CD1c-positive myeloid dendritic cell (primary cell): ENCODE data around the gene DLGAP3.

Source experiments
- DNase-seq: peaks from one replicate; pipeline ENCODE4 v3.0.0-alpha.2; 2016; ENCODE audit errors: extremely low spot score

DLGAP3 gene

DNA sequence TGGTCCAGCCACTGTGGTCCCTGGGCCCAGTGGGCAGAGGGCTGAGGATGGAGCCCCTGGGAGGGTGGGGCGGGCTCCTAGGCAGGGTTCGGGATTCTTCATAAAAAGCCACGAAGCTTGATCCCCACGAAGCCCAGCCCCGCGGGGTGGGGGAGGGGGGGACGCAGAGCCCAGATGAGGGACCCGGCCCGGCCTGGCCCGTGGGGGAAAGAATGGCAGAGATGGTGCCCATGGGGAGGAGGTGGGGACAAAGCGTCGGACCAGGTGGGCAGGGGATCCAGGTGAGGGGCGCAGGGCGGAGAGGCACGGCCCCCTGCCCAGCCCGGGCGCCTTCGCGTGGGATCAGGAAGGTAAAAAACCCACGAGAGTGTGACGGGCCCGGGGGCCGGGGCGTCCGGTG lies 63.9 kb downstream of the DLGAP3 start:
- DNase-seq = no peak

DNA sequence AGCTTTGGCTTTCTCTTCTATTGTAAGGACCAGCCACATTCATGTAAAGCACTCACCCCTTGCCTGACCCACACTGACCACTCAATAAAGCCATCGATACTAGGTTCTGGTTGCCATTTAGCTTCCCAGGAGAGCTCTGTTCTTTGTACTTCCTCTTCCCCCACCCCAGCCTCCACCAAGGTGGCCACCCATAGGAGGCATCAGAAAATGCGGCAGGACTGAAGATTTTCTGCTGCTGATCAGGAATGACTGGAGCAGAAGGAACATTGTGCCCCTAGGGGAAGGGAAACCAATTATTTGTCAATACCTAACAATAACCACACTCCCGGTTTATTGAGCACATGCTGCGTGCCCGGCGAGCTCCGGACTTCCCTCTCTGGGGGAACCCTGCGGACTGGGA lies 64.7 kb downstream of the DLGAP3 start:
- no peak for DNase-seq

DNA sequence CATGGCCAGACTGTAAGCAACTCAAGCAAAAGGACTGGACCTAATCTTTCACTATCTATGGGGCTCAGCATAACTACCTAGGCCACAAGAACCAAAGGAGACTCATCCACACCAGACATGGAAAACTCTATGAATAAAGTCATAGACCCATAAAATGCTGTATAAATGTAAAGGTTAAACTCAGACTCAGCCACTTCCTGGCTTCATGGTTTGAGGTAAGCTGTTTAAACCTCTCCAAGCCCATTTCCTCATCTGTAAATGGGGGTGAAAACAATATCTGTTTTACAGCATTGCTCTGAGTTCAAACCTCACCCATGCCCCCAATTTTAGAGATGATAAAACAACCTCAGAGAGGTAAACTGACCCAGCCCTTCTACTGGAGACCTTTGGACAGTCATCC lies 65.9 kb downstream of the DLGAP3 start:
- no peak for DNase-seq

DNA sequence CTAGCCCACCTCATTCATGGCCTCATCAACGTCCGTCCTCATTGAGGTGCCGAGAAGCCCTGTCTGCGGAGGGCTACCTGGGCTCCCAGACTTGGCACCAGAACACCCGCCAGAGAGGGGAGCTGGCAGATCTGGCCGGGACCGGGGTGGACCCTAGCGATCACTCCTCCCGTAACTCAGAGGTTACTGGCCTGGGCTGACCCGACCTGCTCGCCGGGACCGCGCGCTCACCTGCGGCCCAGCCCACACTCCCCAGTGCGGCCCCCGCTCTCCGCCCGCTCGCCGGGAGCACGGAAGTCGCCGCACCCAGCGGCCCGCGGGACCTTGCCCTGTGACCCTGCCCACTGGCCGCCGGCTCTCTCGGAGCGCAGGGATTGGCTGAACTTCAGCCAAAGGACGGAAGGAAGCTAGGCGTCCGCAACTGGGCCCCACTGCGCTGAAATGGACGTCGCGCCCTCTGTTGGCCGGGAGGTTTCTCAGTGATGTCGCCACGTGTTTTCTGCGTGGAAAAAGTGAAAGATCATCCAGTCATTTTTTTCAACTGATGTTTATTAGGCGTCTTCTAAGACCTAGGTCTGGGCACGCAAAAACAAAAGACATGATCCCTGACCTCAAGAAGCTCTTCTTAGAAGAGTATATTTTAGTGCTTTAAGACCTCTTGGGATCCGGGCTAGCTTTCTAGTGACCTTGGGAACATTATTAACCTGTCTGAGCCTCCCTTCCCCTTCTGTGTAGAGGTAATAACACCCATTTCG lies 69.8 kb downstream of the DLGAP3 start, which contains the start of gene SMIM12:
Gene SMIM12, minus strand, starts transcription at position 304 of the 755 bp plus-strand sequence. CDS start 3,772 bp downstream, outside the sequence.
- peak; percentile 96 for DNase-seq

DNA sequence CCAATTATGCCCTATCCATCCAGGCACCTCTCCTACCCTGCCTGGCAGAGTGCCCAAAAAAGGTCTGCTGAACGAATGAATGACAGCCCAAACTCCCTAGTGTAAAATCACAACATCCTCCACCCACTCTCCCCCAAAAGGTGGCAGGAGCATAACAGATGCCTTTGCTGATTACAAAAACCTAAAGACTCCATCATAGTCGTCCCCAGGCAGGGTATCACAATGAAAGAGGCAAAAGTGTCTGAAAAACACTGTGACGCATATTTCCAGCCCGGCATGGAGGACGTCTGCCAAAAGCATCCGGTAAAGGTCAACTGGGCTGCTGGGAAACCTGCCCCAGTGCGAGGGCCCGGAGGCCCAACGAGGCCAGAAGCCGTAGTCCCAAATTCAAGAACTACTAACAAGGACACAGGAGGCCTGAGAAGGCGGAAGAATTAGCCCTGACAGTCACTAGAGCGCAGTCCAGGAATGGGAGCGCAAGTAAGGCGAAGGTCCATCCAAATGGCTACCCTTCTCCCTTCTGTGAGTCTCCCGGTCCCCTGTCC lies 70.5 kb downstream of the DLGAP3 start:
- DNase-seq = peak; percentile 9

DNA sequence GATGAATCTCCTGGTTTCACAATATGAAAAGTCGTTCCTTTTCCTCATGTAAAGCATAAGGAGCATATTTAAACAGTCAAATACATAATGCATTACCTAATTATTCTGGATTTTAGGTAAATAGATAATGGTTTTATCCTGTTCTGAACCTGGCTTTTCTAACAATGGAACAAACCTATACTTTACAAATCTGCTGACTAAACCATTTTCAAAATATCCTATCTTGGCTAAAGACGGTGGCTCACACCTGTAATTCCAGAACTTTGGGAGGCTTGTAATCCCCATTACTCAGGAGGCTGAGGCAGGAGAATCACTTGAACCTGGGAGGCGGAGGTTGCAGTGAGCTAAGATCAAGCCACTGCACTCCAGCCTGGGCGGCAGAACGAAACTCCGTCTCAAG lies 72.8 kb downstream of the DLGAP3 start:
- no peak for DNase-seq

DNA sequence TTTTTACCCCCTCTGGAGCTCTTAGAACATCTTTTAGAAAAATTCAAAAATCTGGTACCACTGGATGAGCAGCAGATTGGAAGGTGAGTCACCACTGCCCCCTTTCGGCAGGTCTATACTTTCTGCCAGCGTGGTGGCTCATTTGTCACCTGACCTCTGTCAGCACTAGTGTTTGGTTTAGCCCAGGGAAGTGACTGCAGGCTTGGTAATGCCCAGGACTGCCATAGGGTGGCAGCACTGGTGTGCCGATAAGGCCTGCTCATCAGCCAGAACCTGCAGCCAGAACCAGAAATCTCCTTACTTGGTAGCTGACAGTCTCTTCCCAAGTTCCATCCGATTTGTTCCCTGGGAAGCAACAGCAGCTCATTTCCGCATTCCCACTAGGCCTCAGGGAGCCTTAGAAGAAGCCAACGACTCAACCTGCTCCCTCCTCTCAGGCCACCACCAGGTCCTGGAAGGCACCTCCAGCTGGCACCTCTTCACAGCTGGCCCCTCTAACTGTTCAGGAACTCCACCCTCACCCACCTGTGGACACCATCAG lies 76.7 kb downstream of the DLGAP3 start:
- peak; percentile 94 for DNase-seq

DNA sequence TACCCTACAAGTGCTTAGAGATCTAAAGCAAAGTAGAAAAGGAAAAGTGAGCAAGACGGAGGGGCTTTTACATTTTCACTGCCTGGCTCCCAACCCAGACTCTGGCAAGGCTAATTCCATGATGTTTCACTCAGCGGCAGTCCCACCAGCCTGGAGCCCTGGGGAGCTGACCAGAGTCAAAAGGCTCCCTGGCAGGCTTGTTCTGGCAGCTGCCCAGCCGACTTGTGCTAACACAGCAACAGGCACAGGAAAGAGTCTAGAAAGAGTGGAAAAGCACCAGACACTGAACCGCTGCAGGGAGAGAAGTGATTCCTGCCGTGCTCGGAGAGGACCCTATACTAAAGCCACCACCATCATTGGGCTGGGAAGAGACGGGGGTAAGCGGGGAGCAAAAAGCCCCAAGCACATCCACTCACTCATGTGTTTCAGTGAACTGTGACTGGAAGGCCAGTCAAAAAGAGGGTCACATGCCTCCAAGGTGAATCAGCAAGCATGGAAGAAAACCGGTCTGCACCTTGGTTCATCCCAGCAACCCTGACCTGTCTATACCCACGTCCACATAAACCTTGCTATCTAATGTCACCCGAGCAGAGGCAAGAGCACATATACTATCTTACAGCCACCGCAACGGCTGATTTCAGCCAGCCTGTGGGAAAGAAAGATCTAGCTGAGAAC lies 77.9 kb downstream of the DLGAP3 start:
- no peak for DNase-seq

DNA sequence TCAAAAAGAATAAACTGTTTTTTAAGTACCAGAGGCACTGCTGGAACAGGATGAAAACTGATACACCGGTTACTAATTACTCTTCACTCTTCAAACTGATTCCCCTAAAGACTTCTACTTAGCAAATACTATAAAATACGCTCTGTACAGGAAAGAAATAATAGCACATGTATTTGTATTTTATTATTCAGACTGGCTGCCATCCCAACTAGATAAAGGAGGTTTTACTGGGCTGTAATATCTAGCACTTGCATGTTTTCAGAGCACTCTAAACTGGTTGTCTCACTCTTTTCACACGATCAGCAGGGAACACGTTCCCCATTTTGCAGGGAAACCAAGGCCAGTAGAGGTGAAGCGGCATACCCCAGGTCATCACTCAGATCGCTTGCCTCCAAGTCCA lies 79.1 kb downstream of the DLGAP3 start:
- no peak for DNase-seq

DNA sequence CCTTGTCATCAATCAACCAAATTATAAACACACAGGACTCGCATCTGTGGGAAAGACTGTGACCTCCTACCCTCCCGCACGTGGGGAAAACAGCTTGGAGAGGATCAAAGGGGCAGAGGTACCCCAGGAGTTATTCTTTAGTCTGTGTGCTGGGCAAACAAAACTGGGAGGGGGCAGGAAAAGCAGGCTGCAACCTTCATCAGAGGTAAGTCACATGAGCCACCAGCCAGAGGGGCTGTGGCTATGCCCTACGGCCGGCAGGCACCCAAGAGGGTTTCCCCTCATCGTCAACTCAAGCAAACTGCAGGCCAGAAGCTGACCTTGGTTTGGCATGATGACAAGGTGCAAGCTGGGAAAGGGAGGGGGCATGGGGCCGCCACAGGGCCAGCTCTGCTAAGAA lies 82.4 kb downstream of the DLGAP3 start:
- DNase-seq = no peak

DNA sequence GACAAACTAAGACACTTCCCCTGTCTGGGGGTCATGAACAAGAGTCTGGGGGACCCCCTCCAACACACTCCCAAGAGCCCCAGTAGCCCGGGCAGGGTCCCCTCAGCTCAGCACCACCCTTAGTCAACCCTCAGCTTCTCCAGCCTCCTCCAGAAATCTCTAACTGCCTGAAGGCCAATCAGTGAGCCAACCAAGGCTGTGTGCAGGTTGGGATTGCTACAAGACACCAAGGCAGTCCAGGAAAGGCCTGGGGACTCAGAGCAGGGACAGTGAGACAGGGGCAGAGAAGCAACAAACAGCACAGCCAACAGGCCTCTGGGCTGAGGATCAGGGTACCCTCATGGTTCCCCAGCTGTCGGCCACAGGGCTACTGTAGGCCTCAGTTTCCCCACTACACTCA lies 83.2 kb downstream of the DLGAP3 start:
- no peak for DNase-seq

DNA sequence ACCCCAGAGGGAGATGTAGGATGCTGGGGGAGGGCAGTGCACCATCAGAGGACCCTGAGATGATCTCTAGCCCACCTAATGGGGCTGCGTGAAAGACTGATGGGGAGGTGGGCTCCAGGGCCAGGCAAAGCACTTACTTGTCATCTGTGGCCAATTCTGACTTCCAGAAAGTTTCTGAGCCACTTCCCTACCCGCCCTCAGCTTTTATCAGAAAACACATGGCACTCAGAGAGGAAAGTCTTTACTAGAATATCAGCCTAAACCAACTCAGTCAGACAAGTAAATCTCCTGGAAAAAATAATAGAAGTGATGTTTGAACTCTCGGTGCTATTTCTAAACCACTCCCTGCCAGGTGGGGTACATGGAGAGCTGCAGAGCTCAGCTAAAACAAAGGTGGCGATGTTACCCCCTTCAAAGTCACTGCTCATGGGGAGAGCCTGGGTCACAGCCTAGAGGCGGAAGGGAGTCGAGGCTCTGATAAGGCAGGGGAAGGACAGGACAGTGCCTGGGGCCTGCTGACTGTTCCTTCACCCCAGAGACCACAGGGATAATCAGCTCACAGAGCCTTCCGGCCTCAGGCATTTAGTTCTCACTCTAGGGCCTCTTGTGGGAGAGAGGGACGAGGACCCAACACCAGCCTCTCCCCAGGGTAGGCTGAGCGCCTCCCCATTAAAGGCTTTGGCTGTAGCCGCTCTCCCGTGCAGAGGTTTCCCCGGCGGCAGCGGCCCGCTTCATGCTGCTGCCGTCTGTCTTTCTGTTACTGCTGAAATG lies 84.1 kb downstream of the DLGAP3 start:
- DNase-seq = no peak

DNA sequence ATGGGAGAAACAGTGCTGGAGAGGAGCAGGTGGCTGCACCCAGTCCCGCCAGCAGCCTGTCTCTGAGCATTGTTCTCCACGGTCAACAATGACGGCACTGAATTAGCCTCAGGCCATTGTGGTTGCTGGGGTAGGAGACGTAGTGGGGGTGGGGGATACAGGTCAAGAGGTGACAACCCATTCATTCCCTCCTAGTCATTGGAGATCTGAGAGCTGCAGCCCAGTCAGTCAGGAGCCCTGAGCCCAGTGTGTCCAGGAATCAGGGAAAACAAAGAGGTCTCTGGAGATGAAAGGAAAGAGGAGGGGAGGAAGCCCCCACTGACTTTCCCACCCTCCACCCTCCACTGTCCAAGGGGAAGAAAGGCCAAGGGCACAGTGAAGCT lies 85.2 kb downstream of the DLGAP3 start:
- no peak for DNase-seq

DNA sequence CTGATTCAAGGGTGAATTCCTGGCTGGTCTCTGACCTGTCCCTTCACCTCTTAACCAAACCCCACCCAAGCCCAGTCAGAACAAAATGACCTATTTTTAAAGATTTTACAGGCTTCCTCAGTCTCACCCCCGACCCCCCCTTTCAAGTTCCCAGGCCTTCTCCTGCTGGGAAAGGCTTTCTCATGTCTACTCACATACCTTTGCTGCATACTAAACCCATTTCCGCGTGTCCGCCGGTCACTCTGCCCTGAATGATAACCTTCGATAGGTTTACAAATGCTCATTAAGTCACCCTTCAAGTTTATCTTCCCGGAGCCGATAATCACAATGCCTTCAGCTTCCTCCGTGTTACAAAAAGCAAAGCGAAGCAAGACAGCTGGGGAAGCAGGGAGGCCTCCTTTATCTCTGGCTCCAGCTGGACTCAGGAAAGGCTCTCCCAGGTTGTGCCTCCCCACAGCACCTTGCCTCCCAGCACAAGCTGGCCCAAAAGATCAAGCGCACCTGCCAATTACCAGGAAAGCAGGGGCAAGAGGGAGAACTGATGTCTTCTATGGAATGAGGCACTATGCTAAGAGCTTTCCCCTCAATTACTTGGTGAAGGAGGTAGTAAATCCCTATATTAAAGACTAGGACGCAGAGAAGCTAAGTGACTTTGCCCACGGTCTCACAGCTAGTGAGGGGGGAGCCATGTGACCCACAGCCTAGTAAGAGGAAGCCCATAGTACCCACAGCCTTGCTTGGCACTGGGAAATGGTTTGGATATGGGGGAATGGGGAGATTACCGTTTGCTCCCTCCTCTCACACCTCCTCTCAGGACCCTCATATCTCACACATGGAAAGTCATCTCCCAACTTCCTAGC lies 85.8 kb downstream of the DLGAP3 start:
- DNase-seq = no peak

DNA sequence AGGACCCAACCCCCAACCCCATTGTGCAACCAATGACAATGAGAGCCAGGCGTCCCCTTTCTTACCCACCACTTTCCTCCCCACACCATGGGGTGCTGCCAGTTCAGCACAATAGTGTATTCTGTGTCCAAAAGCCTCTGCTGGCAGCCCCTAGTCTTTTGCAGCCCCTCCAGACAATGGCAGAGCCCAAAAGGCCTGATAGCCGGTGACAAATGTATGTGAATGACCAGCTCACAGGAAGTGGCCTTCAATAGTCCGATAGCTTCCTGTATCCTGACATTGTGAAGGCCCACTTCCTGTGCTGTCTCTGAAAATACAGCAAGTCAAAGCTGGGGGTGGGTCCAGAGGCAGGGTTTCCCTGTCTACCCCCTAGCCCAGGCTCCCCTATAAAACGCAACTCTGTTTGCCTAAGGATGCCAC lies 86.5 kb downstream of the DLGAP3 start:
- DNase-seq = no peak

DNA sequence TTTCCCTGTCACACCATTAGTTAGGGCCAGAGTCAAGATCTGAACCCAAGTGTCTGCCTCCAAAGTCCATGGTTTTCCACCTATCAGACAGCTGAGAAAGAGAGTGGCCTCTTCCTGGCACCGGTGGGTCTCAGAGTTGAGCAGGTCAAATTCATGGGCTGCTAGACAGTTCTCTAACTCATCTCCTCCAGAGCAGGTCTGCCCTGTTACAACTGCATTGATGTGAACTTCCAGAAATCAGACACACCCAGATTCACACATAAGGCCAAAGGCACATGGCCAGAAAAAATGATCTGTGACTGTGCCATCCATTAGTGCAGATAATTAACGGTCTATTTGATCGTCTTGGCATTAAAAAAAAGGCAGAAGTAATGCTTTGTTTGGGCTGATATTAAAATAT lies 87.4 kb downstream of the DLGAP3 start:
- no peak for DNase-seq

DNA sequence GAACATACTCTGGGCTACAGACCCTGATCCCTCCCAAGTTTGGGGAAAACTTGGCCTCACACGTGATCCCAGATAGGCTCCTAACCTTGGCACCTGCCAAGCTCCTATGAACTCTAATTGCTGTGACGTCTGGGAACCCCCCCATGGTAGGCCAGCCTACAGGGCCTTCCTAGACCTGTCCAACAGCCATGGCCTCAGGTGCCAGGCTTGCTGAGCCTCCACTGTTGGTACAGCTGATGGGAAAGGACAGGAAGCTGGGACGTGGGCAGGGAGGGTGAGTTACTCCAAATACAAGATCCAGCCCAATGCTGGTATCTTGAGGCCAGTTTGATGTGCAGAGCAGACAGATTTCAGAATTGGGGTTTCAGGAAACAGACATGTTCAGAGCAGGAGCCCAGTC lies 89.0 kb downstream of the DLGAP3 start:
- DNase-seq = no peak

DNA sequence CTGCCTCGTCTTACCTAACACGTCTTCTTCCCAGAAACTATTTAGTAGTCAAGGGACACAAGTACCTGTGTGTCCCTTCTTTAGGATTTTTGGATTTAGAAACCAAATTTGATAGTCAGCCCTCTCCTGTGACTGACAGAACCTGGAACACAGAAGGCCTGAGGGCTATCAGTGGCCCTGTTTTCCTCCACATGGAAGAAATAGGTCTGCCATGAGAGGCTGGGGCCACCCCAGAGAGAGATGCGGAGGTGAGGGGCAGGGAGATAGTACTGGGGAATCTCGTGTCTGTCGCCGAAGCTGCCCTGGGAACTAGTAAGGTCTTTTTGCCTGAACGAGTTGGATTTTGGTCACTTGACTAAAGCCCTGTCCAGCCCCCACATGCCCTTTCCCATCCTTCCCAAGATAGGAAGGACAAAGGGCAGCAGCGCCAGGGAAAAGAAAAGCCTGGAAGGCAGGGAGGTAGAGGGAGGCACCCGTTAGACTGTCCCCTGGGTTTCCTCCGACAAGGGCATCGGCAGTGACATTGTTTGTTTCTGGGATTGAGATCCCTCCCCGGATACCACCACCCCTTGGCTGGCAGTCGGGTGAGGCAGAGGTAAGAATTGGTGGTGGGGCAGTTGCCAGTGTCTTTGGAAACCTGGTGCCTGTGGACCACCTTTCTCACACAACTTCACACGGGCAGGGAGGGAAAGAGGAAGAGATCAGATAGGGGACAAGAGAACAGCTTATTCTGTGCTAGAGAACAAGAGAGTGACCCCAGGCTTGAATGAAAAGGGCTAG lies 89.7 kb downstream of the DLGAP3 start:
- no peak for DNase-seq

DNA sequence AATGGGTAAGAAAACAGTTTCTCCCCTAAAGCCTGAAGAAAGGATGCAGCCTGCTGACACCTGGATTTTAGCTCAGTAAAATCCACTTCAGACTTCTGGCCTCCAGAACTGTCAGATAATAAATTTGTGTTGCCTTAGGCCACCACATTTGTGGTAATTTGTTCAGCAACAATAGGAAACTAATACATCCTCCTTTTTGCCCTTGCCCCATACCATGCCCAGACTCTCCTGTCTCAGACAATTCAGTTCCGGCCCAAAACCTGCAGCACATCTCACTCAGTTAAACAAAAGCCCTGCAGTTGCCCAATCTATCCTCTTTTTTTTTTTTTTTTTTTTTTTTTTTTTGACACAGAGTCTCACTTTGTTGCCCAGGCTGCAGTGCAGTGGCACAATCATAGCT lies 95.7 kb downstream of the DLGAP3 start:
- no peak for DNase-seq

DNA sequence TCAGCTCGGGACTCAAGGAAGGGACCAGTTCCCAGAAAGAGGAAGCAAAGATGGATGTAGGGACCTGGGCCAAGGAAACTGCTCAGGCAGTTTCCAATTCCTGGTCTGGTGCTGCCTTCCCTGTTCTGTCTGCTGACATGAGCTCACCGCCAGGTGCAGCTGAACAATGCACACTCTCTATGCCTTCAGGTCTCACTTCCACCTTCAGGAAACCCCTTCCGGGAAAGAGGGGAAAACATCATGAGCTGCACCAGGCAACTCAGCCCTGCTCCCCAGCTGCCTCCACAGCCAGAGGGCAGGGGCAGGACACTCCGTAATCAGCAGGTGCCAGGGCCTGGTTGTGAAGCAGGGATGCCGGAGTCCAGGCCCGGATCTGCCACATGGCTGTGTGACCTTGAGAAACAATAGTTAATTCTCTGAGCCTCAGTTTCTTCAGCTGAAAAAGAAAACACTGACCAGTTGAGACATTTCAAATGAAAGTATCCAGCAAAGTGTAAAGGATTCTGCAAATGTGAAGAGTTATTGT lies 97.7 kb downstream of the DLGAP3 start:
- DNase-seq = no peak
